HEK293 (cell line): Measurements from ENCODE around the gene EVL.

Experiments
- CTCF ChIA-PET: fragments of 350-600 bp; formaldehyde crosslinking; extraction: SDS; loops from one replicate; lab custom pipeline; 2021; ENCODE audit warnings: antibody characterized with exemption; lab: Yijun Ruan, JAX
- POLR2A ChIA-PET: fragments of 300-600 bp; formaldehyde crosslinking; extraction: SDS; loops from one replicate; lab custom pipeline; 2020; ENCODE audit warnings: antibody characterized with exemption, inconsistent platforms; lab: Yijun Ruan, JAX
- H3K27ac ChIP-seq: fragments of 200-500 bp; sonication (Bioruptor generic); 2 replicates; pipeline ENCODE4 v1.5.1; 2014; ENCODE audit warnings: low read depth, low read length, control low read depth, inconsistent platforms; ENCODE audit errors: extremely low read depth
- H3K36me3 ChIP-seq, 2 experiments: fragments of 200-500 bp in 1 of 2; sonication (Bioruptor generic) in 1 of 2; 1 replicate in 1 of 2; 2 replicates in 1 of 2; pipeline ENCODE4 v1.5.1; 2014 to 2017; ENCODE audit warnings: inconsistent platforms in 2 of 2, low read length in 2 of 2; ENCODE audit not compliant: control insufficient read depth in 2 of 2, insufficient read depth in 1 of 2
- H3K4me1 ChIP-seq: fragments of 200-500 bp; sonication (Bioruptor generic); 2 replicates; pipeline ENCODE4 v1.5.1; 2014; ENCODE audit warnings: mild to moderate bottlenecking, low read length, inconsistent platforms; ENCODE audit not compliant: control insufficient read depth, insufficient read depth
- H3K4me3 ChIP-seq: 2 replicates; pipeline ENCODE4 v1.5.1; 2011; ENCODE audit warnings: low read depth, mild to moderate bottlenecking, control low read depth, low read length, moderate library complexity
- H3K9me3 ChIP-seq: fragments of 200-500 bp; sonication (Bioruptor generic); 2 replicates; pipeline ENCODE4 v1.5.1; 2014; ENCODE audit warnings: low read depth, low read length, inconsistent platforms; ENCODE audit not compliant: control insufficient read depth, insufficient read depth
- TRIM28 ChIP-seq: IDR thresholded peaks from 2 replicates; pipeline ENCODE4 v1.6.1; 2011; ENCODE audit warnings: low read length, control low read depth, borderline replicate concordance
- ZFP37 ChIP-seq: fragments of 450-650 bp; formaldehyde crosslinking; IDR thresholded peaks from 2 replicates; pipeline ENCODE4 v1.5.1; 2016; ENCODE audit warnings: missing biosample characterization, missing genetic modification characterization
- ZIC2 ChIP-seq: fragments of 450-650 bp; formaldehyde crosslinking; IDR thresholded peaks from 2 replicates; pipeline ENCODE4 v1.5.1; 2016; ENCODE audit warnings: missing biosample characterization, missing genetic modification characterization
- ZNF138 ChIP-seq: fragments of 450-650 bp; formaldehyde crosslinking; IDR thresholded peaks from 2 replicates; pipeline ENCODE4 v1.5.1; 2016; ENCODE audit warnings: missing biosample characterization, missing genetic modification characterization, borderline replicate concordance
- ZNF146 ChIP-seq: fragments of 450-650 bp; formaldehyde crosslinking; IDR thresholded peaks from 2 replicates; pipeline ENCODE4 v1.5.1; 2016; ENCODE audit warnings: missing biosample characterization, missing genetic modification characterization
- ZNF248 ChIP-seq: fragments of 450-650 bp; formaldehyde crosslinking; IDR thresholded peaks from 2 replicates; pipeline ENCODE4 v1.5.1; 2017; ENCODE audit warnings: missing biosample characterization, missing genetic modification characterization
- ZNF426 ChIP-seq: fragments of 450-650 bp; formaldehyde crosslinking; IDR thresholded peaks from 2 replicates; pipeline ENCODE4 v1.5.1; 2017; ENCODE audit warnings: missing biosample characterization, missing genetic modification characterization, mild to moderate bottlenecking, inconsistent platforms, moderate library complexity
- ZNF473 ChIP-seq: fragments of 450-650 bp; formaldehyde crosslinking; IDR thresholded peaks from 2 replicates; pipeline ENCODE4 v1.5.1; 2017; ENCODE audit warnings: missing biosample characterization, missing genetic modification characterization
- ZNF621 ChIP-seq: fragments of 450-650 bp; formaldehyde crosslinking; IDR thresholded peaks from 2 replicates; pipeline ENCODE4 v1.5.1; 2017; ENCODE audit warnings: missing biosample characterization, missing genetic modification characterization
- ZNF623 ChIP-seq: fragments of 450-650 bp; formaldehyde crosslinking; IDR thresholded peaks from 2 replicates; pipeline ENCODE4 v1.5.1; 2016; ENCODE audit warnings: missing biosample characterization, missing genetic modification characterization
- ZNF629 ChIP-seq: fragments of 450-650 bp; formaldehyde crosslinking; IDR thresholded peaks from 2 replicates; pipeline ENCODE4 v1.5.1; 2017; ENCODE audit warnings: missing biosample characterization, missing genetic modification characterization
- ZNF654 ChIP-seq: fragments of 450-650 bp; formaldehyde crosslinking; IDR thresholded peaks from 2 replicates; pipeline ENCODE4 v1.5.1; 2016; ENCODE audit warnings: low read depth, missing biosample characterization, missing genetic modification characterization
- TF ChIP-seq, protein P1 (sequence below): fragments of 450-650 bp; formaldehyde crosslinking; IDR thresholded peaks from 2 replicates; pipeline ENCODE4 v1.5.1; 2016; ENCODE audit warnings: missing biosample characterization, missing genetic modification characterization, borderline replicate concordance
- TF ChIP-seq, protein P2 (sequence below): fragments of 450-650 bp; formaldehyde crosslinking; conservative IDR thresholded peaks from 2 replicates; pipeline ENCODE4 v1.5.1; 2016; ENCODE audit warnings: low read depth, missing biosample characterization, missing genetic modification characterization
- TF ChIP-seq, protein P3 (sequence below): fragments of 450-650 bp; formaldehyde crosslinking; IDR thresholded peaks from 2 replicates; pipeline ENCODE4 v1.5.0; 2017; ENCODE audit warnings: missing biosample characterization, missing genetic modification characterization, borderline replicate concordance
- TF ChIP-seq, protein P4 (sequence below): fragments of 450-650 bp; IDR thresholded peaks from 2 replicates; pipeline ENCODE4 v1.5.1; 2018; ENCODE audit warnings: missing biosample characterization, missing genetic modification characterization

EVL gene

DNA sequence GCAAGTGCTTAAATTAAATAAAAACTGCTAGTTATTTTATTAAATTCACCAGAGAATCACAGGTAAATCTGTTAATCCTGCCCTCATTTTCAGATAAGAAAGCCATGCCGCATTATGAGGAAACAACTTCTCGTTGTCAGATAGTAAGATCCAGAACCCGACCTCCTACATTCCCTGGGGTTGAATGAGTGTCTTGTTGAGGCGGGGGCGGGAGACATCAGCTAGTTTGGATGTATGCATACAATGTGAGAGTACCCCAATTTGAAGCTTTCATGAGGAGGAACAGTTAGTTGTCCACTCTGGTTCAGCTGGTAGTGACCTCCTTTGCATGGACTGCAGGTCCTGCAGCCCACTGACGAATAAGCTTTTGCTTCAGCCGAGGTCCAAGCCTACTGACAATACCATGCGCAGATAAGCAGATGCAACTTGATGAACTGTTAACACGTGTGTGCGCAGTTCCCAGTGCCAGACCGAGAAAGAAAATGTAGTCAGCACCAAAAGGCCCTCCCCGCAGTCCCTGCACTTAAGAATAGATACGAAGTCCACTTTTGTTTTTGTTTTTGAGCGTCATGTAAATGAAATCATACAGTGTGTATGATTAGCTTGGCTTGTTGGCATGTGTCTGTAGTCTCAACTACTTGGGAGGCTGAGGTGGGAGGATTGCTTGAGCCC, 34.9 kb downstream of the EVL start (continued):
- TF ChIP-seq, protein P1, sequence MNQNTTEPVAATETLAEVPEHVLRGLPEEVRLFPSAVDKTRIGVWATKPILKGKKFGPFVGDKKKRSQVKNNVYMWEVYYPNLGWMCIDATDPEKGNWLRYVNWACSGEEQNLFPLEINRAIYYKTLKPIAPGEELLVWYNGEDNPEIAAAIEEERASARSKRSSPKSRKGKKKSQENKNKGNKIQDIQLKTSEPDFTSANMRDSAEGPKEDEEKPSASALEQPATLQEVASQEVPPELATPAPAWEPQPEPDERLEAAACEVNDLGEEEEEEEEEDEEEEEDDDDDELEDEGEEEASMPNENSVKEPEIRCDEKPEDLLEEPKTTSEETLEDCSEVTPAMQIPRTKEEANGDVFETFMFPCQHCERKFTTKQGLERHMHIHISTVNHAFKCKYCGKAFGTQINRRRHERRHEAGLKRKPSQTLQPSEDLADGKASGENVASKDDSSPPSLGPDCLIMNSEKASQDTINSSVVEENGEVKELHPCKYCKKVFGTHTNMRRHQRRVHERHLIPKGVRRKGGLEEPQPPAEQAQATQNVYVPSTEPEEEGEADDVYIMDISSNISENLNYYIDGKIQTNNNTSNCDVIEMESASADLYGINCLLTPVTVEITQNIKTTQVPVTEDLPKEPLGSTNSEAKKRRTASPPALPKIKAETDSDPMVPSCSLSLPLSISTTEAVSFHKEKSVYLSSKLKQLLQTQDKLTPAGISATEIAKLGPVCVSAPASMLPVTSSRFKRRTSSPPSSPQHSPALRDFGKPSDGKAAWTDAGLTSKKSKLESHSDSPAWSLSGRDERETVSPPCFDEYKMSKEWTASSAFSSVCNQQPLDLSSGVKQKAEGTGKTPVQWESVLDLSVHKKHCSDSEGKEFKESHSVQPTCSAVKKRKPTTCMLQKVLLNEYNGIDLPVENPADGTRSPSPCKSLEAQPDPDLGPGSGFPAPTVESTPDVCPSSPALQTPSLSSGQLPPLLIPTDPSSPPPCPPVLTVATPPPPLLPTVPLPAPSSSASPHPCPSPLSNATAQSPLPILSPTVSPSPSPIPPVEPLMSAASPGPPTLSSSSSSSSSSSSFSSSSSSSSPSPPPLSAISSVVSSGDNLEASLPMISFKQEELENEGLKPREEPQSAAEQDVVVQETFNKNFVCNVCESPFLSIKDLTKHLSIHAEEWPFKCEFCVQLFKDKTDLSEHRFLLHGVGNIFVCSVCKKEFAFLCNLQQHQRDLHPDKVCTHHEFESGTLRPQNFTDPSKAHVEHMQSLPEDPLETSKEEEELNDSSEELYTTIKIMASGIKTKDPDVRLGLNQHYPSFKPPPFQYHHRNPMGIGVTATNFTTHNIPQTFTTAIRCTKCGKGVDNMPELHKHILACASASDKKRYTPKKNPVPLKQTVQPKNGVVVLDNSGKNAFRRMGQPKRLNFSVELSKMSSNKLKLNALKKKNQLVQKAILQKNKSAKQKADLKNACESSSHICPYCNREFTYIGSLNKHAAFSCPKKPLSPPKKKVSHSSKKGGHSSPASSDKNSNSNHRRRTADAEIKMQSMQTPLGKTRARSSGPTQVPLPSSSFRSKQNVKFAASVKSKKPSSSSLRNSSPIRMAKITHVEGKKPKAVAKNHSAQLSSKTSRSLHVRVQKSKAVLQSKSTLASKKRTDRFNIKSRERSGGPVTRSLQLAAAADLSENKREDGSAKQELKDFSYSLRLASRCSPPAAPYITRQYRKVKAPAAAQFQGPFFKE (tag by site-specific recombination): no peak
- TF ChIP-seq ZNF248 (tag by site-specific recombination) (no peak), ZNF426 (tag by site-specific recombination) (no peak), ZNF473 (tag by site-specific recombination) (no peak)

DNA sequence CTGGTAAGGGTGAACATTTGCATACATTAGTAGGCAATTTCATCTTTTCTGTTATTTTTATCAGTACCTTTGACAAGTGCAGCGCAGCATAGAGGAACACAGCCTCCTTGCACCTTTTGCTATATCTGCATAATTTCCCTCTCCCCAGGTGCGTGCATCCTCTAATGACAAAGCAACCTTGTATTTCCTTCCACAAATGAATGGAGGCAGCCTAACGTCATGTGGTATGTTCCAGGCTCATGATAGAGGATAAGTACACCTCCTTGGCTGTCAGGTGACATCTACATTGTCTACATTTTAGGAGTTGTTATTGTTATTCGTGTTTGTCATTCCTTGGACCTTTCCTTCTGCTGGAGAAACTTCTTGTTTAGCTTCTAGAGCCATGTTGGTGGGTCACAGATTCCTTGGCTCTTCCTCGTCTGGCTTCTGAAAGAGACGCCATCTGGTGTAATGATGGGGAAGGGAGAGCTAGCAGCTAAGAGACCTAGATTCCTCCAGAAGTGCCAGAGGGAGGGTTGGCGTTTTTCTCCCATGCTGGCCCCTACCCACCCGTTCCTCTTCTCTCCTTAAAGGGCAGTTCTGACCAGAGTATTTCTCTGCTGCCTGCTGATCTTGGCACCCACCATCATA, 37.0 kb downstream of the EVL start:
- CTCF ChIA-PET: interaction anchor here (0.6 to 1.8 kb wide), 3 partner anchors 10 to 1373 kb away, joined by 3 to 4 read pairs (median 3); no protein-coding TSS in a partner anchor
- peaks cover 6 to 28% of the 10 kb centered on the region in 2 experiments; a peak in 2 of 3 replicates for H3K36me3 ChIP-seq
- H3K27ac ChIP-seq: no peak overlapping the region
- H3K4me1 ChIP-seq: peaks cover 12% of the 10 kb centered on the region
- H3K9me3 ChIP-seq: no peaks in the 10 kb centered on the region
- TF ChIP-seq, protein P2, sequence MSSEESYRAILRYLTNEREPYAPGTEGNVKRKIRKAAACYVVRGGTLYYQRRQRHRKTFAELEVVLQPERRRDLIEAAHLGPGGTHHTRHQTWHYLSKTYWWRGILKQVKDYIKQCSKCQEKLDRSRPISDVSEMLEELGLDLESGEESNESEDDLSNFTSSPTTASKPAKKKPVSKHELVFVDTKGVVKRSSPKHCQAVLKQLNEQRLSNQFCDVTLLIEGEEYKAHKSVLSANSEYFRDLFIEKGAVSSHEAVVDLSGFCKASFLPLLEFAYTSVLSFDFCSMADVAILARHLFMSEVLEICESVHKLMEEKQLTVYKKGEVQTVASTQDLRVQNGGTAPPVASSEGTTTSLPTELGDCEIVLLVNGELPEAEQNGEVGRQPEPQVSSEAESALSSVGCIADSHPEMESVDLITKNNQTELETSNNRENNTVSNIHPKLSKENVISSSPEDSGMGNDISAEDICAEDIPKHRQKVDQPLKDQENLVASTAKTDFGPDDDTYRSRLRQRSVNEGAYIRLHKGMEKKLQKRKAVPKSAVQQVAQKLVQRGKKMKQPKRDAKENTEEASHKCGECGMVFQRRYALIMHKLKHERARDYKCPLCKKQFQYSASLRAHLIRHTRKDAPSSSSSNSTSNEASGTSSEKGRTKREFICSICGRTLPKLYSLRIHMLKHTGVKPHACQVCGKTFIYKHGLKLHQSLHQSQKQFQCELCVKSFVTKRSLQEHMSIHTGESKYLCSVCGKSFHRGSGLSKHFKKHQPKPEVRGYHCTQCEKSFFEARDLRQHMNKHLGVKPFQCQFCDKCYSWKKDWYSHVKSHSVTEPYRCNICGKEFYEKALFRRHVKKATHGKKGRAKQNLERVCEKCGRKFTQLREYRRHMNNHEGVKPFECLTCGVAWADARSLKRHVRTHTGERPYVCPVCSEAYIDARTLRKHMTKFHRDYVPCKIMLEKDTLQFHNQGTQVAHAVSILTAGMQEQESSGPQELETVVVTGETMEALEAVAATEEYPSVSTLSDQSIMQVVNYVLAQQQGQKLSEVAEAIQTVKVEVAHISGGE (tag by site-specific recombination): no peak
- TF ChIP-seq, protein P3, sequence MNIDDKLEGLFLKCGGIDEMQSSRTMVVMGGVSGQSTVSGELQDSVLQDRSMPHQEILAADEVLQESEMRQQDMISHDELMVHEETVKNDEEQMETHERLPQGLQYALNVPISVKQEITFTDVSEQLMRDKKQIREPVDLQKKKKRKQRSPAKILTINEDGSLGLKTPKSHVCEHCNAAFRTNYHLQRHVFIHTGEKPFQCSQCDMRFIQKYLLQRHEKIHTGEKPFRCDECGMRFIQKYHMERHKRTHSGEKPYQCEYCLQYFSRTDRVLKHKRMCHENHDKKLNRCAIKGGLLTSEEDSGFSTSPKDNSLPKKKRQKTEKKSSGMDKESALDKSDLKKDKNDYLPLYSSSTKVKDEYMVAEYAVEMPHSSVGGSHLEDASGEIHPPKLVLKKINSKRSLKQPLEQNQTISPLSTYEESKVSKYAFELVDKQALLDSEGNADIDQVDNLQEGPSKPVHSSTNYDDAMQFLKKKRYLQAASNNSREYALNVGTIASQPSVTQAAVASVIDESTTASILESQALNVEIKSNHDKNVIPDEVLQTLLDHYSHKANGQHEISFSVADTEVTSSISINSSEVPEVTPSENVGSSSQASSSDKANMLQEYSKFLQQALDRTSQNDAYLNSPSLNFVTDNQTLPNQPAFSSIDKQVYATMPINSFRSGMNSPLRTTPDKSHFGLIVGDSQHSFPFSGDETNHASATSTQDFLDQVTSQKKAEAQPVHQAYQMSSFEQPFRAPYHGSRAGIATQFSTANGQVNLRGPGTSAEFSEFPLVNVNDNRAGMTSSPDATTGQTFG: no peak
- TF ChIP-seq, protein P4, sequence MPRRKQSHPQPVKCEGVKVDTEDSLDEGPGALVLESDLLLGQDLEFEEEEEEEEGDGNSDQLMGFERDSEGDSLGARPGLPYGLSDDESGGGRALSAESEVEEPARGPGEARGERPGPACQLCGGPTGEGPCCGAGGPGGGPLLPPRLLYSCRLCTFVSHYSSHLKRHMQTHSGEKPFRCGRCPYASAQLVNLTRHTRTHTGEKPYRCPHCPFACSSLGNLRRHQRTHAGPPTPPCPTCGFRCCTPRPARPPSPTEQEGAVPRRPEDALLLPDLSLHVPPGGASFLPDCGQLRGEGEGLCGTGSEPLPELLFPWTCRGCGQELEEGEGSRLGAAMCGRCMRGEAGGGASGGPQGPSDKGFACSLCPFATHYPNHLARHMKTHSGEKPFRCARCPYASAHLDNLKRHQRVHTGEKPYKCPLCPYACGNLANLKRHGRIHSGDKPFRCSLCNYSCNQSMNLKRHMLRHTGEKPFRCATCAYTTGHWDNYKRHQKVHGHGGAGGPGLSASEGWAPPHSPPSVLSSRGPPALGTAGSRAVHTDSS (tag by site-specific recombination): no peak
- TF ChIP-seq ZNF138 (tag by site-specific recombination): no peak
- no peak for TF ChIP-seq ZNF621 (tag by site-specific recombination)
- no peak for TF ChIP-seq ZIC2 (tag by site-specific recombination)
- TF ChIP-seq ZNF146 (tag by site-specific recombination): no peak
- no peak for TF ChIP-seq ZNF623 (tag by site-specific recombination)
- TF ChIP-seq ZNF248 (tag by site-specific recombination): no peak
- no peak for TF ChIP-seq ZNF473 (tag by site-specific recombination)
- TF ChIP-seq ZNF629: no peak
- no peak for TF ChIP-seq ZFP37 (tag by site-specific recombination)
- no peak for TF ChIP-seq TRIM28
- TF ChIP-seq ZNF654: no peak
- TF ChIP-seq, all 188 proteins: peak for 0
- POLR2A ChIA-PET: no interaction called here
- H3K4me3 ChIP-seq: no peak overlapping the region
